Middle frontal gyrus (tissue), 1 donor: ENCODE data around the gene MT1X.

Experiments
- DNase-seq: peaks from one replicate; pipeline ENCODE4 v3.0.0-alpha.2; 2015; ENCODE audit warnings: low spot score; ENCODE audit errors: extremely low spot score

Gene MT1X

GRCh38 chr16:56681939-56682702 is at the start of gene MT1X:
TSS of gene MT1X (plus strand) at chr16:56682470. CDS start at chr16:56682541, 71 bp downstream.
- DNase-seq = peak; percentile 73

GRCh38 chr16:56632848-56633365 is 49.4 kb upstream of the MT1X start:
- DNase-seq = no peak

- no peak for DNase-seq
Observed at GRCh38 chr16:56633535-56633934, 48.7 kb upstream of the MT1X start.

- DNase-seq = no peak
Observed at GRCh38 chr16:56634715-56635440, 47.4 kb upstream of the MT1X start.

GRCh38 chr16:56635441-56635967 is 46.8 kb upstream of the MT1X start:
- DNase-seq = no peak

GRCh38 chr16:56636616-56637413 is 45.5 kb upstream of the MT1X start:
- DNase-seq = no peak

GRCh38 chr16:56637814-56638750 is 44.2 kb upstream of the MT1X start, which contains the start of gene MT1A:
TSS of gene MT1A (plus strand) at chr16:56638666. CDS start at chr16:56638739, 73 bp downstream.
- DNase-seq = no peak

- no peak for DNase-seq
Observed at GRCh38 chr16:56639045-56639444, 43.2 kb upstream of the MT1X start.

- DNase-seq = no peak
Observed at GRCh38 chr16:56640076-56640475, 42.2 kb upstream of the MT1X start.

GRCh38 chr16:56641166-56641565 is 41.1 kb upstream of the MT1X start:
- no peak for DNase-seq

GRCh38 chr16:56643080-56643778 is 39.0 kb upstream of the MT1X start:
- no peak for DNase-seq

GRCh38 chr16:56643833-56644232 is 38.4 kb upstream of the MT1X start:
- no peak for DNase-seq

- no peak for DNase-seq
Observed at GRCh38 chr16:56645311-56645710, 37.0 kb upstream of the MT1X start.

GRCh38 chr16:56645838-56646237 is 36.4 kb upstream of the MT1X start:
- DNase-seq = no peak

- DNase-seq = no peak
Observed at GRCh38 chr16:56647641-56648431, 34.4 kb upstream of the MT1X start.

- no peak for DNase-seq
Observed at GRCh38 chr16:56649271-56649670, 33.0 kb upstream of the MT1X start.

- no peak for DNase-seq
Observed at GRCh38 chr16:56649820-56650219, 32.5 kb upstream of the MT1X start.

- no peak for DNase-seq
Observed at GRCh38 chr16:56651586-56651985, 30.7 kb upstream of the MT1X start, which contains the start of gene MT1B. TSS of gene MT1B (plus strand) at chr16:56651886. CDS start at chr16:56651954, 68 bp downstream.

- DNase-seq = no peak
Observed at GRCh38 chr16:56652600-56652999, 29.7 kb upstream of the MT1X start.
